ENCODE results near the gene PAK5. TPM values are rescaled to one million over a fixed set of nuclear protein-coding genes. Genes with fewer than 3 reads are reported as not detected.

Gene PAK5
- polyA plus RNA-seq, 1 donor (not counting 4 experiments of a cell fraction or from before 2014, with no cell fraction given): not detected

GRCh38 chr20:9534025-9534424, 304.9 kb downstream of the PAK5 start:
- Histone ChIP-seq H3K4me2 (ENCODE audit: control insufficient read depth, extremely low read depth, insufficient read depth, low read depth, low read length) (no peak overlapping the region), H3K4me3 (ENCODE audit: control insufficient read depth in 2 of 3, extremely low read depth in 1 of 3, insufficient read depth in 2 of 3, low read depth in 1 of 3, low read length in 3 of 3) (no peak overlapping the region), H3K9me1 (ENCODE audit: control insufficient read depth, extremely low read depth, insufficient read depth, low read length) (no peaks in the 10 kb centered on the region), H3K79me2 (ENCODE audit: control insufficient read depth, insufficient read depth, low read length) (no peaks in the 10 kb centered on the region), H3K9me3 (ENCODE audit: control insufficient read depth, low read depth, low read length) (no peaks in the 10 kb centered on the region), H4K20me1 (ENCODE audit: control insufficient read depth, extremely low read depth, insufficient read depth, low read length) (no peaks in the 10 kb centered on the region), H3K9ac (ENCODE audit: control insufficient read depth, extremely low read depth, insufficient read depth, low read length) (no peak overlapping the region), H3K27ac (ENCODE audit: control insufficient read depth, insufficient read depth, low read length) (no peak overlapping the region), H3K4me1 (ENCODE audit: control insufficient read depth, extremely low read depth, insufficient read depth, low read length) (no peaks in the 10 kb centered on the region), H3K27me3 (ENCODE audit: control insufficient read depth, extremely low read depth, insufficient read depth, low read length) (no peaks in the 10 kb centered on the region), H3K36me3 (ENCODE audit: control insufficient read depth in 2 of 2, extremely low read depth in 1 of 2, insufficient read depth in 2 of 2, low read length in 2 of 2) (no peaks in the 10 kb centered on the region), H2AFZ (ENCODE audit: control insufficient read depth, low read length) (no peak overlapping the region)
- FAIRE-seq: no peak
- dilution Hi-C loops (cut with MboI; ENCODE audit: extremely low pct_ligation_motif_present, low sequenced_read_pairs): no loop called here
- DNase-seq (ENCODE audit: low read depth, low spot score): no peak
- TF ChIP-seq, protein P1, sequence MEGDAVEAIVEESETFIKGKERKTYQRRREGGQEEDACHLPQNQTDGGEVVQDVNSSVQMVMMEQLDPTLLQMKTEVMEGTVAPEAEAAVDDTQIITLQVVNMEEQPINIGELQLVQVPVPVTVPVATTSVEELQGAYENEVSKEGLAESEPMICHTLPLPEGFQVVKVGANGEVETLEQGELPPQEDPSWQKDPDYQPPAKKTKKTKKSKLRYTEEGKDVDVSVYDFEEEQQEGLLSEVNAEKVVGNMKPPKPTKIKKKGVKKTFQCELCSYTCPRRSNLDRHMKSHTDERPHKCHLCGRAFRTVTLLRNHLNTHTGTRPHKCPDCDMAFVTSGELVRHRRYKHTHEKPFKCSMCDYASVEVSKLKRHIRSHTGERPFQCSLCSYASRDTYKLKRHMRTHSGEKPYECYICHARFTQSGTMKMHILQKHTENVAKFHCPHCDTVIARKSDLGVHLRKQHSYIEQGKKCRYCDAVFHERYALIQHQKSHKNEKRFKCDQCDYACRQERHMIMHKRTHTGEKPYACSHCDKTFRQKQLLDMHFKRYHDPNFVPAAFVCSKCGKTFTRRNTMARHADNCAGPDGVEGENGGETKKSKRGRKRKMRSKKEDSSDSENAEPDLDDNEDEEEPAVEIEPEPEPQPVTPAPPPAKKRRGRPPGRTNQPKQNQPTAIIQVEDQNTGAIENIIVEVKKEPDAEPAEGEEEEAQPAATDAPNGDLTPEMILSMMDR (optimal IDR thresholded peaks at IDR 0.05 in 1 of 3, IDR thresholded peaks at IDR 0.05 in 1 of 3, conservative IDR thresholded peaks at IDR 0.05 in 1 of 3; ENCODE audit: extremely low read depth in 1 of 3, insufficient read depth in 2 of 3, low read length in 3 of 3): no peak
- TF ChIP-seq EZH2 (IDR thresholded peaks at IDR 0.05; ENCODE audit: low read length): no peak

GRCh38 chr20:9532069-9532838, 306.6 kb downstream of the PAK5 start:
- H3K79me2 ChIP-seq (ENCODE audit: control insufficient read depth, insufficient read depth, low read length): no peaks in the 10 kb centered on the region
- no peaks in the 10 kb centered on the region for H3K36me3 ChIP-seq (ENCODE audit: control insufficient read depth in 2 of 2, extremely low read depth in 1 of 2, insufficient read depth in 2 of 2, low read length in 2 of 2)
- H3K9me3 ChIP-seq (ENCODE audit: control insufficient read depth, low read depth, low read length): no peaks in the 10 kb centered on the region
- no peaks in the 10 kb centered on the region for H3K9me1 ChIP-seq (ENCODE audit: control insufficient read depth, extremely low read depth, insufficient read depth, low read length)
- dilution Hi-C loops (cut with MboI; ENCODE audit: extremely low pct_ligation_motif_present, low sequenced_read_pairs): no loop called here
- H3K4me1 ChIP-seq (ENCODE audit: control insufficient read depth, extremely low read depth, insufficient read depth, low read length): no peaks in the 10 kb centered on the region
- FAIRE-seq: no peak
- no peak for DNase-seq (ENCODE audit: low read depth, low spot score)
- no peak overlapping the region for H3K4me2 ChIP-seq (ENCODE audit: control insufficient read depth, extremely low read depth, insufficient read depth, low read depth, low read length)
- H3K9ac ChIP-seq (ENCODE audit: control insufficient read depth, extremely low read depth, insufficient read depth, low read length): no peak overlapping the region
- H3K4me3 ChIP-seq (ENCODE audit: control insufficient read depth in 2 of 3, extremely low read depth in 1 of 3, insufficient read depth in 2 of 3, low read depth in 1 of 3, low read length in 3 of 3): no peak overlapping the region
- H2AFZ ChIP-seq (ENCODE audit: control insufficient read depth, low read length): no peak overlapping the region
- no peaks in the 10 kb centered on the region for H4K20me1 ChIP-seq (ENCODE audit: control insufficient read depth, extremely low read depth, insufficient read depth, low read length)
- H3K27ac ChIP-seq (ENCODE audit: control insufficient read depth, insufficient read depth, low read length): no peak overlapping the region
- no peaks in the 10 kb centered on the region for H3K27me3 ChIP-seq (ENCODE audit: control insufficient read depth, extremely low read depth, insufficient read depth, low read length)
- TF ChIP-seq EZH2 (IDR thresholded peaks at IDR 0.05; ENCODE audit: low read length): no peak
- TF ChIP-seq, protein P1 (optimal IDR thresholded peaks at IDR 0.05 in 1 of 3, IDR thresholded peaks at IDR 0.05 in 1 of 3, conservative IDR thresholded peaks at IDR 0.05 in 1 of 3; ENCODE audit: extremely low read depth in 1 of 3, insufficient read depth in 2 of 3, low read length in 3 of 3): no peak
